HepG2 (cell line): ENCODE measurements around the gene SEC16A. TPM values are rescaled to one million over a fixed set of nuclear protein-coding genes. Genes with fewer than 3 reads are reported as not detected.

Source experiments
- ATAC-seq: fragments of 200-7000 bp; cut with Tn5 transposase; 3 replicates; pipeline ENCODE4 v1.9.1; 2020; ENCODE audit warnings: mild to moderate bottlenecking, moderate library complexity
- BruUV-seq: library from RNA; stranded (reverse); fragments of 400-500 nt; replicated peaks from 2 replicates; lab custom pipeline; 2021; lab: Mats Ljungman, UMichigan
- CTCF ChIA-PET: fragments of 300-600 bp; formaldehyde crosslinking; extraction: SDS; loops from one replicate; lab custom pipeline; 2021; ENCODE audit warnings: low total read pairs, inconsistent platforms, low intra/inter-chr PET ratio; lab: Yijun Ruan, JAX
- POLR2A ChIA-PET: fragments of 350-600 bp; sonication (Branson Sonifier 250); formaldehyde crosslinking; loops from one replicate; lab custom pipeline; 2020; ENCODE audit warnings: antibody characterized with exemption, inconsistent platforms; lab: Yijun Ruan, JAX
- DNase-seq: peaks from one replicate; pipeline ENCODE4 v3.0.0-alpha.2; 2015; ENCODE audit warnings: low spot score
- FAIRE-seq: peaks from 3 replicates; lab custom pipeline; 2011; peaks lifted over from hg19 to GRCh38; lab: Jason Lieb, UNC
- H2AFZ ChIP-seq: one replicate; pipeline ENCODE4 v1.6.1; 2011; ENCODE audit warnings: low read length, inconsistent platforms
- H3K27ac ChIP-seq: fragments of 300-600 bp; 3 replicates; pipeline ENCODE4 v1.8.0; 2011; ENCODE audit warnings: mixed run types, mild to moderate bottlenecking, mixed read lengths, low read length, inconsistent platforms; ENCODE audit not compliant: insufficient read depth; ENCODE audit errors: extremely low read length
- H3K27me3 ChIP-seq, 2 experiments: fragments of 200-600 bp in 1 of 2; 2 replicates in 1 of 2; 3 replicates in 1 of 2; pipeline versions ENCODE4 v1.6.0 to v1.8.0; 2011; ENCODE audit warnings: low read length in 2 of 2, mild to moderate bottlenecking in 2 of 2, moderate library complexity in 2 of 2, inconsistent platforms in 1 of 2; ENCODE audit not compliant: insufficient read depth in 2 of 2, control insufficient read depth in 1 of 2
- H3K36me3 ChIP-seq, 2 experiments: fragments of 200-600 bp in 1 of 2; replicated peaks in 1 of 2; 2 replicates in 1 of 2; 3 replicates in 1 of 2; pipeline versions ENCODE4 v1.5.1 to v1.8.0; 2011; ENCODE audit warnings: low read length in 2 of 2, inconsistent platforms in 1 of 2; ENCODE audit not compliant: insufficient read depth in 2 of 2, control insufficient read depth in 1 of 2
- H3K4me1 ChIP-seq: 2 replicates; pipeline ENCODE4 v1.5.1; 2012; ENCODE audit warnings: low read length, inconsistent platforms; ENCODE audit not compliant: insufficient read depth
- H3K4me2 ChIP-seq: 2 replicates; pipeline ENCODE4 v1.6.0; 2011; ENCODE audit warnings: low read depth, low read length, inconsistent platforms
- H3K4me3 ChIP-seq, 3 experiments: fragments of 200-600 bp in 1 of 3; sonication (generic), shearing (Covaris generic) in 1 of 3; replicated peaks in 1 of 3; 2 replicates each; pipeline ENCODE4 v1.5.1; 2011 to 2016; ENCODE audit warnings: low read length in 3 of 3, inconsistent platforms in 2 of 3, low read depth in 2 of 3, mild to moderate bottlenecking in 2 of 3, control low read depth in 1 of 3, mixed read lengths in 1 of 3; ENCODE audit not compliant: insufficient read depth in 1 of 3
- H3K79me2 ChIP-seq: one replicate; pipeline ENCODE4 v1.6.1; 2011; ENCODE audit warnings: low read length, inconsistent platforms; ENCODE audit not compliant: insufficient read depth
- H3K9ac ChIP-seq: 2 replicates; pipeline ENCODE4 v1.6.0; 2011; ENCODE audit warnings: mild to moderate bottlenecking, low read depth, low read length, inconsistent platforms; ENCODE audit not compliant: insufficient read depth
- H3K9me3 ChIP-seq: 2 replicates; pipeline ENCODE4 v1.5.1; 2012; ENCODE audit warnings: mild to moderate bottlenecking, low read length
- H4K20me1 ChIP-seq: 2 replicates; pipeline ENCODE4 v1.6.0; 2011; ENCODE audit warnings: inconsistent platforms, mild to moderate bottlenecking, low read length, moderate library complexity; ENCODE audit not compliant: insufficient read depth
- ARHGAP35 ChIP-seq: sonication (generic); formaldehyde crosslinking; IDR thresholded peaks from 2 replicates; pipeline ENCODE4 v1.9.0; 2022; ENCODE audit warnings: mild to moderate bottlenecking, inconsistent platforms, moderate library complexity, missing genetic modification reagents, borderline replicate concordance
- HDAC1 ChIP-seq: sonication (generic); formaldehyde crosslinking; IDR thresholded peaks from 2 replicates; pipeline ENCODE4 v1.5.1; 2020; ENCODE audit warnings: mild to moderate bottlenecking, missing genetic modification reagents
- MTA1 ChIP-seq: sonication (generic); formaldehyde crosslinking; IDR thresholded peaks from 2 replicates; pipeline ENCODE4 v1.4.0; 2020; ENCODE audit warnings: missing genetic modification reagents, mild to moderate bottlenecking, borderline replicate concordance
- RFXAP ChIP-seq: sonication (generic); formaldehyde crosslinking; IDR thresholded peaks from 2 replicates; pipeline ENCODE4 v1.4.0; 2020; ENCODE audit warnings: missing genetic modification reagents, borderline replicate concordance
- SNAPC2 ChIP-seq: sonication (generic); formaldehyde crosslinking; IDR thresholded peaks from 2 replicates; pipeline ENCODE4 v1.8.1; 2022; ENCODE audit warnings: mild to moderate bottlenecking, missing genetic modification reagents
- SP140L ChIP-seq: sonication (generic); formaldehyde crosslinking; IDR thresholded peaks from 2 replicates; pipeline ENCODE4 v1.4.0; 2020; ENCODE audit warnings: missing genetic modification reagents, borderline replicate concordance
- TSC22D2 ChIP-seq: sonication (generic); formaldehyde crosslinking; IDR thresholded peaks from 2 replicates; pipeline ENCODE4 v1.5.1; 2020; ENCODE audit warnings: missing genetic modification reagents, mild to moderate bottlenecking, borderline replicate concordance
- ZMYM2 ChIP-seq: sonication (generic); formaldehyde crosslinking; IDR thresholded peaks from 2 replicates; pipeline ENCODE4 v1.8.0; 2022; ENCODE audit warnings: mild to moderate bottlenecking, missing genetic modification reagents
- WGBS: methylation state at CpG from one replicate; pipeline ENCODE4 v1.1.6; 2017; ENCODE audit warnings: low lambda C conversion rate; 5-methylcytosine and 5-hydroxymethylcytosine counted together
- in situ Hi-C: cut with HindIII; loops from 2 replicates; pipeline ENCODE4 v1.10.0; 2017; ENCODE audit warnings: low pct_unique_long_range_greater_than_20kb; ENCODE audit not compliant: extremely low pct_ligation_motif_present
- intact Hi-C: fragments of 100-400 bp; cut with micrococcal nuclease; formaldehyde crosslinking; loops from one replicate; pipeline ENCODE4 v1.10.0; 2022; ENCODE audit not compliant: unreplicated experiment
- polyA plus RNA-seq, 8 experiments: library from polyadenylated mRNA; depleted of rRNA in 3 of 8; stranded (reverse) in 7 of 8; unstranded in 1 of 8; fragments of >200 nt; fragmentation: Illumina TruSeq in 4 of 8; extraction: Trizol in 4 of 8; gene quantifications; 2 replicates each; pipeline versions ENCODE4 v1.2.1 to v1.2.3, GENCODE V29; 2011 to 2016; ENCODE audit warnings: low read depth in 4 of 8, missing spikeins in 1 of 8, mixed read lengths in 1 of 8; ENCODE audit not compliant: insufficient read depth in 1 of 8
- total RNA-seq, 5 experiments: library from RNA; depleted of rRNA; stranded (reverse); fragments of >200 nt; fragmentation: Illumina TruSeq; extraction: Trizol; gene quantifications; 2 replicates each; pipeline ENCODE4 v1.2.3, GENCODE V29; 2016; ENCODE audit warnings: low read depth in 1 of 5
- TF ChIP-seq, protein P1 (sequence below): sonication (generic); formaldehyde crosslinking; IDR thresholded peaks from 2 replicates; pipeline ENCODE4 v1.4.0; 2020; ENCODE audit warnings: missing genetic modification reagents
- TF ChIP-seq, protein P2 (sequence below): sonication (generic); formaldehyde crosslinking; IDR thresholded peaks from 2 replicates; pipeline ENCODE4 v1.5.1; 2020; ENCODE audit warnings: missing genetic modification reagents, mild to moderate bottlenecking, borderline replicate concordance
- TF ChIP-seq, protein P3 (sequence below): sonication (generic); formaldehyde crosslinking; IDR thresholded peaks from 2 replicates; pipeline ENCODE4 v1.8.0; 2022; ENCODE audit warnings: low read depth, missing genetic modification reagents

SEC16A gene
- total and polyA plus RNA-seq, 2 of the 13 experiments (the other 11 are each of a cell fraction or from before 2014, with no cell fraction given), result 15.9 to 18.9 TPM

DNA sequence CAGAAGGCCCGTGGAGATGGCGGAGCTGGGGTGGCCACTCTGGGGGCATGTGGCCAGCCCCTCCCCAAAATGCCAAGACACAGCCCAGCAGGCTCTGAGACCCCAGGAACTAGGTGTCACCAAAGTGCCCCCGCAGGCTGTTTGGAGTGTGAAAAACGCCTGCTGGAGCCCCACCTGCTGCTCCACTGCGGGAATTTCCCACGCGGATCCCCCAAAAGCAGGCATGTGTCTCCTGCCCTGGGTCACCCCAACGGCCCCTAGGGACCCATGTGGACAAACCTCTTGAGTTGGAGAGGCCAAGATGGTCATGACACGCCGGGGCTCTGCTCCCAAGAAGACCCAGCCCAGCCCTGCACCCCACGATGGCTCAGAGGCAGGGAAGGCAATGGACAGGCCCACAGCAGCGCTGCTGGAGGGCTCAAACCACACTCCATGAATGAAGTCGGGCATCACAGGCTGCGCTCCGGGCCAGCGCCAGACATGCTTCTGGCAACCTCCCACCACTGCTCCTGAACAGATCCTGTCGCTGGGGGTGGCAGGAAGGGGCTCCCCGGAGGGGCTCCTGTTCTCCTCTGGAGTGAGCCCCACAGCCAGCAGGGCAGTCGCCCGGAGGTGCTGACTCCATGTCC, 47.7 kb upstream of the SEC16A start:
- no peak overlapping the region for H3K9ac ChIP-seq
- no peaks in the 10 kb centered on the region for H3K79me2 ChIP-seq
- H3K4me2 ChIP-seq, result no peak overlapping the region
- 84% methylated on average over 10 of the region's 20 CpGs for WGBS
- no peaks in the 10 kb centered on the region for H3K9me3 ChIP-seq
- ChIA-PET CTCF (no interaction called here), POLR2A (no interaction called here)
- FAIRE-seq, result no peak
- TF ChIP-seq RFXAP (CRISPR knock-in tag) (no peak), HDAC1 (no peak)
- H3K27me3 ChIP-seq, result peaks cover 0 to 1% of the 10 kb centered on the region in 2 experiments; a peak in 1 of 5 replicates
- no TSS peak for BruUV-seq
- H3K4me3 ChIP-seq, result no peak overlapping the region
- in situ Hi-C loops (no loop called here), intact Hi-C loops (no loop called here)
- no peak for DNase-seq
- H4K20me1 ChIP-seq, result no peaks in the 10 kb centered on the region
- H3K4me1 ChIP-seq, result peaks cover 16% of the 10 kb centered on the region
- no peak for ATAC-seq
- H2AFZ ChIP-seq, result no peak overlapping the region
- H3K27ac ChIP-seq, result no peak overlapping the region
- H3K36me3 ChIP-seq, result no peaks in the 10 kb centered on the region

DNA sequence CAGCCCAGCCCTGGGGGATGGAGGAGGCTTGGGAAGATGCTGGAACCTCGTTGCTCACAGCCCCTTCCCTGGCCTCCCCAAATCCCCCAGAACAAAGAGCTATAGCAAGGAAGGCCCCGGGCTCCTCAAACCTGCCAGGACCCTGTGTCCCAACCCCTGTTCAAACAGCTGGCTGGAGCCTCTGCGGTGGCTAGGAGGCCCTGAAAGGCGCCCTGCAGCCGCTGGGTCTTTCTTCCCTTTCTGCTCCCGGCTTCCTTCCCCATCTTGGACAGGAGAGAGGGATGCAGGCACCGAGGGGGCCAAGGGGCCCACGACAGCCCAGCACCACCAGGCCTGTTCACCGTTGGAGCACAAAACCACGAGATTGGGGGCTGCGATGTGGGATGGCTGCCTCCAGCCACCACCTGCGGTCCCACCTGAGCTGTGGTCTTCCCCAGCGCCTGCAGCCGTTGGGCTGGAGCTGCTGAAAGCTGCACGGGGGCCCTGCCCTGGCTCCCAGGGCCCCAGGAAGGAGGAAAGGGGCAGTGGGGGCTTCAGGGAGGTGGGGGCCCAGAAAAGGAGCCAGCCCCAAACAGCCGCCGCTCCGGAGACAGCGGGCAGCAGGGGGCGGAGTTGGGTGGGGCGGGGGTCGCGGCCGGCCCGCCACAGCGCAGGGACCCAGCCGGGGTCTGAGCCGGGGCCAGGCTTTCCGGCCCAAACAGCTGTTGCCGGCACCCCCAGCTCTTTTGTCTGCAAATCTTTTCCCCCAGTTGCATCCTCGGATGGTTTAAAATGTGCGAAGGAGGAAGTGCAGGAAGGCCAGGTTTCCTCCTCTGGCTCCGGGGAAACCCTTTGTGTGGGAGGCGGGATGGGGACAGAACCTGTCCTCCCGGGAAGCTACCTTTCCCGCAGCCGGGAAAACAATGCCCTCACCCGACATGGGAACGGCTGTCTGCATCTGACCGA, 46.9 kb upstream of the SEC16A start:
- H4K20me1 ChIP-seq, result no peaks in the 10 kb centered on the region
- H3K9ac ChIP-seq, result no peak overlapping the region
- whole genome bisulfite sequencing, result 67% methylated on average over 23 of the region's 40 CpGs
- no peaks in the 10 kb centered on the region for H3K9me3 ChIP-seq
- H3K4me1 ChIP-seq, result peaks cover 17% of the 10 kb centered on the region
- H3K27me3 ChIP-seq, result peaks cover 0 to 1% of the 10 kb centered on the region in 2 experiments; a peak in 1 of 5 replicates
- no peaks in the 10 kb centered on the region for H3K36me3 ChIP-seq
- no peak for DNase-seq
- no peak overlapping the region for H3K4me2 ChIP-seq
- H3K27ac ChIP-seq, result no peak overlapping the region
- intact Hi-C loops (no loop called here), in situ Hi-C loops (no loop called here)
- ChIA-PET POLR2A (no interaction called here), CTCF (no interaction called here)
- FAIRE-seq, result no peak
- no TSS peak for BruUV-seq
- H3K4me3 ChIP-seq, result no peak overlapping the region
- ATAC-seq, result no peak
- no peaks in the 10 kb centered on the region for H3K79me2 ChIP-seq
- H2AFZ ChIP-seq, result no peak overlapping the region
- TF ChIP-seq ARHGAP35 (CRISPR knock-in tag) (no peak), SNAPC2 (CRISPR knock-in tag) (no peak), TSC22D2 (CRISPR knock-in tag) (no peak), ZMYM2 (CRISPR knock-in tag) (no peak), SP140L (CRISPR knock-in tag) (no peak), MTA1 (CRISPR knock-in tag) (no peak)
- TF ChIP-seq, protein P1, sequence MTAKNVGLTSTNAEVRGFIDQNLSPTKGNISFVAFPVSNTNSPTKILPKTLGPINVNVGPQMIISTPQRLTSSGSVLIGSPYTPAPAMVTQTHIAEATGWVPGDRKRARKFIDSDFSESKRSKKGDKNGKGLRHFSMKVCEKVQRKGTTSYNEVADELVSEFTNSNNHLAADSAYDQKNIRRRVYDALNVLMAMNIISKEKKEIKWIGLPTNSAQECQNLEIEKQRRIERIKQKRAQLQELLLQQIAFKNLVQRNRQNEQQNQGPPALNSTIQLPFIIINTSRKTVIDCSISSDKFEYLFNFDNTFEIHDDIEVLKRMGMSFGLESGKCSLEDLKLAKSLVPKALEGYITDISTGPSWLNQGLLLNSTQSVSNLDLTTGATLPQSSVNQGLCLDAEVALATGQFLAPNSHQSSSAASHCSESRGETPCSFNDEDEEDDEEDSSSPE (CRISPR knock-in tag), result no peak
- TF ChIP-seq, protein P2, sequence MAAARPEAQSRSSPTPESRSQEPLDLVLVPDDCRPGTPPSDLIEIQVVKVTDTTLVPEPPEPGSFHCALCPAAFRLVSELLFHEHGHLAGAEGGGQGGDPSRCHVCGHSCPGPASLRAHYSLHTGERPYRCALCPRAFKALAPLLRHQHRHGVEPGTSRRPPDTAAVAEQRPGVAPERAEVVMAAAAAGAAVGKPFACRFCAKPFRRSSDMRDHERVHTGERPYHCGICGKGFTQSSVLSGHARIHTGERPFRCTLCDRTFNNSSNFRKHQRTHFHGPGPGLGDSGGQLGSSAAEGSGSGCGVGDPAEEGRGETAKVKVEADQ (CRISPR knock-in tag), result no peak
- TF ChIP-seq, protein P3, sequence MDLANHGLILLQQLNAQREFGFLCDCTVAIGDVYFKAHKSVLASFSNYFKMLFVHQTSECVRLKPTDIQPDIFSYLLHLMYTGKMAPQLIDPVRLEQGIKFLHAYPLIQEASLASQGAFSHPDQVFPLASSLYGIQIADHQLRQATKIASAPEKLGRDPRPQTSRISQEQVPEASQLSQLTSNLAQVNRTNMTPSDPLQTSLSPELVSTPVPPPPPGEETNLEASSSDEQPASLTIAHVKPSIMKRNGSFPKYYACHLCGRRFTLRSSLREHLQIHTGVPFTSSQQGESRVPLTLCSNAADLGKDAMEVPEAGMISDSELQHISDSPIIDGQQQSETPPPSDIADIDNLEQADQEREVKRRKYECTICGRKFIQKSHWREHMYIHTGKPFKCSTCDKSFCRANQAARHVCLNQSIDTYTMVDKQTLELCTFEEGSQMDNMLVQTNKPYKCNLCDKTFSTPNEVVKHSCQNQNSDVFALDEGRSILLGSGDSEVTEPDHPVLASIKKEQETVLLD (CRISPR knock-in tag), result no peak
